Endothelial cell of umbilical vein (primary cell): ENCODE data around the gene ANKS1B. TPM values are rescaled to one million over a fixed set of nuclear protein-coding genes. Genes with fewer than 3 reads are reported as not detected.

Experiments used
- BruUV-seq: library from RNA; stranded (reverse); fragments of 400-500 nt; replicated peaks from 2 replicates; lab custom pipeline; 2021; lab: Mats Ljungman, UMichigan
- CTCF ChIA-PET: fragments of 300-600, 350-600 bp; sonication (Branson Sonifier 250); formaldehyde crosslinking; loops from one replicate; lab custom pipeline; 2021; ENCODE audit warnings: antibody characterized with exemption, inconsistent platforms; lab: Charles Lee
- POLR2A ChIA-PET: fragments of 300-600, 350-600 bp; sonication (Branson Sonifier 250); formaldehyde crosslinking; loops from one replicate; lab custom pipeline; 2021; ENCODE audit warnings: antibody characterized with exemption, inconsistent platforms; lab: Charles Lee
- DNase-seq: peaks from one replicate; pipeline ENCODE4 v3.0.0-alpha.2; 2011; ENCODE audit warnings: low read depth, low spot score
- FAIRE-seq: peaks from 2 replicates; lab custom pipeline; 2011; peaks lifted over from hg19 to GRCh38; lab: Jason Lieb, UNC
- H2AFZ ChIP-seq: 2 replicates; pipeline ENCODE4 v1.6.0; 2012; ENCODE audit warnings: low read depth, low read length, control low read depth, inconsistent platforms
- H3K27ac ChIP-seq: 2 replicates; pipeline ENCODE4 v1.5.1; 2011; ENCODE audit warnings: low read depth, mild to moderate bottlenecking, control low read depth, low read length, moderate library complexity; ENCODE audit not compliant: insufficient read depth
- H3K27me3 ChIP-seq, 2 experiments: 2 replicates each; pipeline versions ENCODE4 v1.6.0 to v1.6.1; 2011; ENCODE audit warnings: low read length in 2 of 2, mixed read lengths in 1 of 2; ENCODE audit not compliant: control insufficient read depth in 2 of 2, insufficient read depth in 2 of 2
- H3K36me3 ChIP-seq, 2 experiments: 2 replicates in 1 of 2; 3 replicates in 1 of 2; pipeline ENCODE4 v1.5.1; 2011; ENCODE audit warnings: low read length in 2 of 2, mild to moderate bottlenecking in 1 of 2, moderate library complexity in 1 of 2; ENCODE audit not compliant: control insufficient read depth in 2 of 2, insufficient read depth in 2 of 2; ENCODE audit errors: extremely low read depth in 1 of 2
- H3K4me1 ChIP-seq: 3 replicates; pipeline ENCODE4 v1.5.1; 2011; ENCODE audit warnings: mild to moderate bottlenecking, low read length; ENCODE audit not compliant: control insufficient read depth, insufficient read depth; ENCODE audit errors: extremely low read depth
- H3K4me2 ChIP-seq: 2 replicates; pipeline ENCODE4 v1.6.1; 2011; ENCODE audit warnings: low read length, control low read depth, mixed read lengths; ENCODE audit not compliant: insufficient read depth
- H3K4me3 ChIP-seq, 3 experiments: fragments of 200-600 bp in 1 of 3; sonication (generic), shearing (Covaris generic) in 1 of 3; replicated peaks in 1 of 3; 2 replicates each; pipeline ENCODE4 v1.5.1; 2011 to 2016; ENCODE audit warnings: control low read depth in 3 of 3, low read length in 3 of 3, mild to moderate bottlenecking in 2 of 3, inconsistent platforms in 1 of 3, low read depth in 1 of 3, moderate library complexity in 1 of 3; ENCODE audit not compliant: insufficient read depth in 1 of 3
- H3K79me2 ChIP-seq: 2 replicates; pipeline ENCODE4 v1.6.0; 2012; ENCODE audit warnings: low read length, inconsistent platforms; ENCODE audit not compliant: control insufficient read depth, insufficient read depth
- H3K9ac ChIP-seq: replicated peaks from 2 replicates; pipeline ENCODE3; 2011; ENCODE audit warnings: low read length, control low read depth; ENCODE audit not compliant: insufficient read depth; ENCODE audit errors: extremely low read depth
- H3K9me1 ChIP-seq: replicated peaks from 3 replicates; pipeline ENCODE4 v1.6.0; 2011; ENCODE audit warnings: mild to moderate bottlenecking, low read length; ENCODE audit not compliant: control insufficient read depth, insufficient read depth; ENCODE audit errors: extremely low read depth
- H3K9me3 ChIP-seq: replicated peaks from 2 replicates; pipeline ENCODE4 v1.5.1; 2012; ENCODE audit warnings: low read length, inconsistent platforms; ENCODE audit not compliant: control insufficient read depth, insufficient read depth
- H4K20me1 ChIP-seq: replicated peaks from 2 replicates; pipeline ENCODE3; 2011; ENCODE audit warnings: mild to moderate bottlenecking, low read length; ENCODE audit not compliant: control insufficient read depth, insufficient read depth; ENCODE audit errors: extremely low read depth
- CTCF ChIP-seq, 2 donors: IDR thresholded peaks; 1 replicate in 1 of 2; 2 replicates in 1 of 2; pipeline ENCODE4 v1.5.1; 2011; ENCODE audit warnings: low read length in 2 of 2, mild to moderate bottlenecking in 2 of 2, moderate library complexity in 2 of 2, control low read depth in 1 of 2, inconsistent platforms in 1 of 2, low read depth in 1 of 2; ENCODE audit not compliant: insufficient read depth in 1 of 2; ENCODE audit errors: extremely low read depth in 1 of 2
- EZH2 ChIP-seq: IDR thresholded peaks from 2 replicates; pipeline ENCODE4 v1.6.1; 2012; ENCODE audit warnings: borderline replicate concordance, low read depth, mild to moderate bottlenecking, moderate library complexity, low read length, inconsistent platforms; ENCODE audit not compliant: severe bottlenecking
- FOS ChIP-seq: IDR thresholded peaks from 2 replicates; pipeline ENCODE4 v1.6.1; 2011; ENCODE audit warnings: mild to moderate bottlenecking, low read length, moderate library complexity, borderline replicate concordance; ENCODE audit not compliant: insufficient read depth
- GATA2 ChIP-seq: IDR thresholded peaks from 2 replicates; pipeline ENCODE4 v1.7.0; 2011; ENCODE audit warnings: low read depth, mild to moderate bottlenecking, moderate library complexity, mixed read lengths, low read length; ENCODE audit not compliant: insufficient read length, insufficient read depth
- JUN ChIP-seq: IDR thresholded peaks from 2 replicates; pipeline ENCODE4 v1.6.1; 2011; ENCODE audit warnings: borderline replicate concordance, low read depth; ENCODE audit not compliant: insufficient read length, insufficient read depth
- MAX ChIP-seq: IDR thresholded peaks from 2 replicates; pipeline ENCODE4 v1.6.1; 2011; ENCODE audit not compliant: insufficient read depth, insufficient read length
- MYC ChIP-seq: IDR thresholded peaks from one replicate; pipeline ENCODE4 v1.6.1; 2011; ENCODE audit warnings: mild to moderate bottlenecking, low read depth, low read length
- POLR2A ChIP-seq: IDR thresholded peaks from 2 replicates; pipeline ENCODE4 v1.6.1; 2012; ENCODE audit warnings: low read depth, mild to moderate bottlenecking, control low read depth, low read length
- POLR2AphosphoS5 ChIP-seq: IDR thresholded peaks from 2 replicates; pipeline ENCODE4 v1.6.1; 2012; ENCODE audit warnings: low read depth, mild to moderate bottlenecking, control low read depth, low read length, moderate library complexity; ENCODE audit not compliant: insufficient read depth
- dilution Hi-C: fragments of 300-500 bp; cut with MboI; formaldehyde crosslinking; loops from one replicate; pipeline ENCODE4 v1.15.0; 2019; ENCODE audit warnings: low sequenced_read_pairs; ENCODE audit not compliant: extremely low pct_ligation_motif_present
- intact Hi-C: fragments of 100-400 bp; cut with micrococcal nuclease; formaldehyde crosslinking; loops from one replicate; pipeline ENCODE4 v1.10.0; 2022
- polyA plus RNA-seq, 4 experiments: library from polyadenylated mRNA; depleted of rRNA in 3 of 4; stranded (reverse) in 3 of 4; unstranded in 1 of 4; fragments of >200 nt; gene quantifications; 2 replicates each; pipeline versions ENCODE4 v1.2.1 to v1.2.3, GENCODE V29; 2011 to 2012; ENCODE audit warnings: missing spikeins in 1 of 4
- total RNA-seq: library from RNA; stranded (reverse); gene quantifications from 2 replicates; pipeline ENCODE4 v1.2.3, GENCODE V29; 2021

ANKS1B gene
- total and polyA plus RNA-seq, 2 donors (not counting 3 experiments of a cell fraction or from before 2014, with no cell fraction given) = 0.15 to 0.38 TPM

- CTCF ChIA-PET = no interaction called here
- no peak for FAIRE-seq
- H3K4me1 ChIP-seq = no peaks in the 10 kb centered on the region
- peaks cover 5% of the 10 kb centered on the region for H3K9me3 ChIP-seq
- H3K36me3 ChIP-seq = no peaks in the 10 kb centered on the region
- BruUV-seq = no TSS peak
- no peaks in the 10 kb centered on the region for H3K9me1 ChIP-seq
- no peak overlapping the region for H3K4me2 ChIP-seq
- no peaks in the 10 kb centered on the region for H3K79me2 ChIP-seq
- no peak overlapping the region for H3K4me3 ChIP-seq
- DNase-seq = no peak
- dilution Hi-C loops (no loop called here), intact Hi-C loops (no loop called here)
- no peak overlapping the region for H3K9ac ChIP-seq
- no peak for TF ChIP-seq JUN
- TF ChIP-seq POLR2A = no peak
- no peak for TF ChIP-seq GATA2
- no peak for TF ChIP-seq POLR2AphosphoS5
- no peak for TF ChIP-seq MAX
- TF ChIP-seq MYC = no peak
- no peak for TF ChIP-seq FOS
- no peak for TF ChIP-seq EZH2
- no peak for TF ChIP-seq CTCF (IDR thresholded peaks at IDR 0.05; ENCODE audit: extremely low read depth in 1 of 2, insufficient read depth in 1 of 2, low read depth in 1 of 2, low read length in 2 of 2)
- POLR2A ChIA-PET = no interaction called here
- no peak overlapping the region for H2AFZ ChIP-seq
- H4K20me1 ChIP-seq = no peaks in the 10 kb centered on the region
- no peak overlapping the region for H3K27ac ChIP-seq
- H3K27me3 ChIP-seq = no peaks in the 10 kb centered on the region
Observed at GRCh38 chr12:99433155-99433554, 551.6 kb downstream of the ANKS1B start.
